CD4-positive, alpha-beta T cell treated with Interleukin-12 subunit alpha and Interleukin-12 subunit beta, for 1 hour (primary cell): ENCODE results near the gene BTBD10.

Experiments
- DNase-seq: peaks from one replicate; pipeline ENCODE4 v3.0.0-alpha.2; 2020

The BTBD10 gene

DNA sequence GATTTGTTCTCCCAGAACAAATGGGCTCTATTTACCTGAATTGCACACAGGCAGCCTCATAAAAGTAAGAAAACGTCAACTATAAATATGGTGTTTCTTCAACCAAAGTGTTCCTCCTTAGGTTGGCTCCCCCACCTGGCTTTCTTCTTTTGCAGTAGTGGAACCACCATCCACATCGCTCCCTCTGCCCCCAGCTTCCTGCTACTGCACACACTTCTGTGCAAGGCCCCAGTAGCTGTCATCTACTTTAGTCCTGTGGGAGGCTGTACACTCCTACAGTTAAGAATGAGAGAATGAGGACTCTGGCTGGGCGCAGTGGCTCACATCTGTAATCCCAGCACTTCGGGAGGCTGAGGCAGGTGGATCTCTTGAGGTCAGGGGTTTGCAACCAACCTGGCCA is 95.9 kb downstream of the BTBD10 start:
- no peak for DNase-seq

DNA sequence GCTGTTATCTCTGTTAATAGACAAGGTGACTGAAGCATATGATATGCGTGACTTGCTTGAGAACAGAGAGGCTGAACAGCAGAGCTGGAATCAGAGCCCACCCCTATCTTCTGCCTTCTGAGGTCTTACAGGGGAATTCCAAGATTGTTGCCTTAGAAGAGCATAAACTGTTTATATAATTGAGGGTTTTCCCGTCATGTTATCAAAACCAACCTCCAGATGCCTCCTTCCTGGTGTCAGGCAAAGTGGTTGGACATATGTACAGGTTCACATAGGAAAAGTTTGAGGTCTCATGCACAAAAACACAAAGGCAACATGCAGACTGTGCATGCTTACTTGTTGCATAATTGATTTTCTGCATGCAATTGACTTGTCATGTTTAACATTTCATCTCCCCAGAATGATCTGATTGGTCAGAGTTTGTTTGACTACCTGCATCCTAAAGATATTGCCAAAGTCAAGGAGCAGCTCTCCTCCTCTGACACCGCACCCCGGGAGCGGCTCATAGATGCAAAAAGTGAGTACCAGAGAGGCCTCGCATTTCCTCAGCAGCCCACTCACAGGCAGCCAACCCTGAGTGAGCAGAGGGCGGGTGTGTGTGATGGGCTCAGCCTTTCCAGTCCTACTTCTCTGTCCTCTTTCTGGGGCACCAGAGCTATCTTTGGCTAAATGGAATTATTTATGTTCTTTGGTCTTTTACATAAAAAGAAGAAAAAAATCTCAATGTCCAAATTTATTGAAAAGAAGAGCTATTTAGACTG is 96.6 kb downstream of the BTBD10 start:
- no peak for DNase-seq

DNA sequence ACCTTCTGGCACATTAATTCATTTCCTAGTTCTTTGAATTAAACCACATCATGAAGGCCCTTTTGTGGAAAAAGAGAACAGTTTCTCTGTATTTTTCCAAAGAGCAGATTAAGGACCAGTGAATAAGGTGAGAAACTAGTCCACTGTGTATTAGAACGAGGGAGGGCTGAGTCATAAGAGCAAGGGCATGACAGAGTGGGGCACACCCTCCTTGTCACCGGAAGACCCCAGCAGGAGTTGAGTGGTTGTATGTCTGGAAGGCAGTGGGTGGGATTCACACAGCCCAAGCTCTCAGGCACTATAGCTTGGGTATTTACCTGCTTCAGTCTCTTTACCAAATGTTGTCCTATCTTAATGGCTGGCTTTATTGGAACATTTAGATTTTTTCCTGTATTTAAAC is 98.6 kb downstream of the BTBD10 start:
- DNase-seq = no peak

DNA sequence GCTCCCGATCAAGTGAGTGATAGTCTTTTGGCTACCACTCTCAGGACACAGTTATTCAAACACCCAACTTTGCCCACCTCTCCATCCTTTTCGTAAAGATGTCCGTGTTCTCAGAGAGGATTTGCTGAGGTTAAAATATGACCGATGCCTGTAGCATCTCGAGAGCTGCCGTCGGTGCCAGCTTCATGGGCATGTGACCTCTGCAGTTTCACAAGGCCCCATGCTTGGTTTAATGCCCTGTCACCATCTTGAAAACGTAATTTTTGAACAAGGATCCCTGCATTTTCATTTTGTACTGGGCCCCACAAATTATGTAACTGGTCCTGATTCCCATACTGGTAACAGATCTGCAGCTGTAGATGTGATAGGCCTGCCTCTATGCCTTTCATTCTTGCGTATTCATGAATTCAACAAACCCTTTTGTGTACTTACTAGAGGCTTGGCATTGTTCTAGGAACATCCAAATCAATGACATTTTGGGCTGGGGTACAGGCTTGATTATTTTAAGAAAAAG is 100.4 kb downstream of the BTBD10 start:
- DNase-seq = no peak

DNA sequence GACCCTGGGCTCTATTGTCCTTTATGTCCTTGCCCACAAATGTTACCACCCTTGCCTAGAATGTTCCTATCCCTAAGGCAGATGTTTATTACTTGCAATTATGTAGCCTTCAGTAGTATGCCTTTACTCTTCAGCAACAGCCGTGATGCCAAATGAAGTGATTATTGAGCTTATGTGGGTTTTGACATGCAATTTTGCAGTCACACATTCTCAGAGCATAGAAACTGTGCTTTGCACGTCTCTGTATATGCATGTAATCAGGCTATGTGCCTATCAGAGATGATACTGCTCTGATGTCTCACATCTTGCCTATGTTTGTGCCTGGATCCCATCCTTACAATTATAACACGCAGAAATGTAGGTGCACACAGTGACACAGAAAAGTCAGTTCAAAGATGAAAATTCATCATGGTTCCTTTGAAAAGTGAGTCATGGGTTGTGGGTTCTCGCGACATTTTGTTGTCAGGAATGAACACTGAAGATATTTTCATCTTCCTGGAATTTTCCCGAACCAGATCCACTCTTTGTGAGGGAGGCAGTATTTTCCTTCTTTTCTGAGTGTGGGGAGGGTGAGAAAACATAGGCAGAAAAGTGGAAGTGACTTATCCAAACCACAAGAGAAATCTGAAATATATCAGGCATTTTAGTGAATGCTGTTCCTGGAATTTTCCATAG is 104.3 kb downstream of the BTBD10 start:
- DNase-seq = no peak

DNA sequence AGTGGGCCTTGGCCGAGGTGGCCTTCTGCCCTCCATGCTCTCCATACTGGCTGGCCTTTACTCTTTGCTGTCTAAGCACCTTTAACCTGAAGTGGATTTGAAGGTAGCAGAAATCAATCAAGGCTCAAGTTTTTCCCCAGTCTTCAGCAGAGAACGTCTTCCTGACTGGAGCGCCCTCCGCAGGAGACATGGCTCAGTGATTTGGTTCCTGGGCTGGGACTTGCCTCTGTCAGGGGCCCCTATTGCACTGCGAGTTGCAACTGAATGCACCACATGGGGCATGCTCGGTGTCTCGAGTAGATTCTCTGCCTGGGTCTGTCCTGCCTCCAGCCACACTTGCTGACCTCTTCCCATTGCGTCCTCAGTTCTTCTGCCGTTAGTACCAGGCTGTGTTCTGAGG is 105.8 kb downstream of the BTBD10 start:
- DNase-seq = no peak

DNA sequence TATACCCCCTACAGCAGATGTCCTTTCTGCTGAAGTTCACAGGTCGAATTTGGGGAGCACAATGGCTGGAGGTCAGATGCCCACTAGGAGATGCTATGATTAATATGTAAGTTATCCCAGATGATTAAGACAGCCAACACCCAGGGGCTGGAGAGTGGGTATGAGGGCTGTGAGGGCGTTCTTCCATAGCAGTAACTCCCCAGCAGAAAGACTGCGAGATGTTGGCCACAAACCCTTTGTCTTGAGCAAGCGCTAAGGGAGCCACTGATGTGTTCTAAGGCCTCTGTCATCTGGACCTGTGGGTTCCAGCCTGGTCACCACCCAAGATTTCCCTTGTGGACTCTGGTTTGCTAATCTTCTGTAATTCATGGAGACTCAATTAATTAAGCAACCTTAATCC is 107.8 kb downstream of the BTBD10 start:
- no peak for DNase-seq

DNA sequence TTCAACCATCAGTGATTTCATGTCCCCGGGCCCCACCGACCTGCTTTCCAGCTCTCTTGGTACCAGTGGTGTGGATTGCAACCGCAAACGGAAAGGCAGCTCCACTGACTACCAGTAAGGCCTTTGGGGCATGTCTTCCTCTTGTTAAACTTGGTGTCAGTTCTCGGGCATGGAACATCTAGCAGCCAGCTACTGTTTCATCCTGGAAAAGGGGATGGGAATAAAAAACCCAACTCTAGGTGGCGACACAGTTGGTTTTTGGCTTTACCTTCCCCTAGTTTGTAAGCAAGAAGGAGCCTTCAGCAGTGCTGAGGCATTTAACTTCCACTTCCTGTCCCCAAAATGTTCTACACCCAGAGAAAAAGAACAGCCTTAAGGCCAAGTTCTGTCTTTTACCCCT is 108.7 kb downstream of the BTBD10 start:
- DNase-seq = no peak

DNA sequence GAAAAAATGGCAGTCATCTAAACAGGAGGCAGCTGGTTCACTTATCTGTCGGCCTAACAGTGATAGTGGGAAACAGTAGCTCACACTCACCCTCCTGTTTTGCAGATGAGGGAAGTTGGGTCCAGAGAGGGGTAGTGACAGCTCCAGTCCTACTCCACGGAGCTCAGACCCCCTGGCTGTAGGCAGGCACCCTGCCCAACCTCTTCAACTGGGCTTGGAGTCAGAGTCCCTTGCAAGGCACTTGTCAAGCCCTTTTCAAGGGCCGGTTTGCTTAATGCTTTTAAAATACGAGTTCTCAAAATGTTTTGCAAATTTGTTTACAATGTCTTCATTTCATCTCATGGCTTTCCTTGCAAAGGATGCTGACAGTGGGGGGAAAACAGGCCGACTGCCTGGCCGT is 110.3 kb downstream of the BTBD10 start:
- DNase-seq = no peak

DNA sequence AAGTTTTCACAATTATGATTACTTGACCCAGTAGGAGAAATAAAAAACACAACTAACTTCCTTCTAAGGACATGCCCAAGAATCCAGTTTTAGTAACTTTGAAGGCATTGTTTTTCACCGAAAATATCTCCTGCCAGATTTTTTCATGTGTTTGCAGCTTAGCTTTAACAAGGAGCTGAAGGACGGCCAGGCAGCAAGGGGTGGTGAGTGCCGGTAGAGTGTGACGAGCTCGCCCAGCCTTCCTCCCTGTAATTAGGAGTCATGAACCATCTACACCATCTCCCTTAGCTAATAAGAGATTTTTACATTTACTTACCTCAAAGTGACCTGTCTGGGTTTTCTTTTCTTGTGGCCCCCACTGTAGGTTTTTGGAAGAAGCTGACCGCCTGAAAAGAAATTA is 113.4 kb downstream of the BTBD10 start:
- DNase-seq = no peak

DNA sequence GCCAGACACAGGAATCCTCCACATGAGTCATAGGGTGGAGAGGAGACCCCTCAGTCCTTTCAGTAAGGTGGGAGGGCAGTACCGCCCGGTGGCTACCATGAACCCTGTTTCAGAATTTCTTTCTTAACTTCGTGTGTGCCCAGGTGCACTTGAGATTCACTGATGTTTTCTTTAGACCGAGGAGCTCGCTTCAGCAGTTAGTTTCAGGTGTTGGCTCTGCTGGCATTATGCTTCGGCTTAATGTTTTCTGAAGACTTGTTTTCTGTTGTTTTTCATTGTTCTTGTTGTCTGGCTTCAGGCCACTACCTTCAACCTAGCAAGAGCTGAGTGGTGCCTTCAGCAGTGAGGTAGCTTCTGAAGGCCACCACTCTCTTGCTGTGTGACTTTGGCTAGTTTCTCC is 114.0 kb downstream of the BTBD10 start:
- DNase-seq = no peak

DNA sequence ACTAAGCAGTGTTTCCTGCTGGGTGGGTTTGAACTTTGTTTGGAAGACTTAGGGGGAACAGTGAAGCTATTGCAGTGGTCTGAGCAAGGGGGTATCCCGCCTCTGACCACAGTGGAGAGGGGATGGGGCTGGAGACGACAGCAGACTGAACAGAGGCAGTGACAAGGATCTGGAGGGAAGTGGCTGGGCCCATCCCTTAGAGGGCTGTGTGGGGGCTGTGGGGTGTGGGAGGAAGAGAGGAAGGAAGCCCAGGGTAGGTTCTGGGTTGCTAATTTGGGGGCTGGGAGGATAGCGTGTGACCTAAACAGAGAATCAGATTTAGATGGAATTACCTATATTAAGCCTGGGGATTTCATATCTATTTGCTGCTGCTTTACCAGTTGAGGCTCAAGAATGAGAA is 114.7 kb downstream of the BTBD10 start:
- DNase-seq = no peak

DNA sequence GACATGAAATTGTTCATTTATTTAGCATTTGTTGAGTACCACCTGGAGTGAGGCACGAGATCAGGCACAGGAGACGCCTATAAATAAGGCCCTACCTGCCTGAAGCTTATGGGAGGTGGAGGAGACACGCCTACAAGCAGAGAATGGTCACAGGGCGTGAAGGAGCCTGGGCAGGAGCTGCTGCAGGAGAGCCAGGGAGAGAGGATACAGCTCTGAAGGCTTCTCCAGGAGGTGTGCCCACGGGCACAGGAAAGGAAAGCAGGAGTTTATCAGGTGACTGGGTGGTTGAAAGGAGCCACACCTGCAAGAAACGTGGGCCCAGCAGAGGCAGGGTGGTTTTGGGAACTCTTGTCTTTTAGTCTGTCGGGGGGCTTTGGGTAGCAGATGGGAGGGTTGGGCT is 115.1 kb downstream of the BTBD10 start:
- no peak for DNase-seq

DNA sequence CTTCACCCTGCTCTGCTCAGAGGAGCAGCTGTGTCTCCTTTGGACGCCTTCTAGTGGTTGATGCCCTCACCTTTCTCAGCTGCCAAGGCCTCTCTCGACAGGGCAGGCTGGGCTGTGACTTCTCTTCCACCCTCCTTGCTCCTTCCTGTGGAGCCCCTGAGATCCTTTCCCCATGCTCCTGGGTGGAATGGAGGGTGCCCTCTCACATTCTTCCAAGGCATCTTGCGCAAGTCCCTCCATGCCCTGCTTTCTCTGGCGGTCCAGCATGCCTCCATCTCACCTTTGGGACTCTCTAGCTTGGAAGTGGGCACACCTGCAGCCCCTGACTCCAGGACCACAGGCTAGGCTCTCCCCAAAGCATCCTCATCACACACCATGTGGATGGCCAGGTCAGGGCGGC is 116.6 kb downstream of the BTBD10 start:
- DNase-seq = no peak

DNA sequence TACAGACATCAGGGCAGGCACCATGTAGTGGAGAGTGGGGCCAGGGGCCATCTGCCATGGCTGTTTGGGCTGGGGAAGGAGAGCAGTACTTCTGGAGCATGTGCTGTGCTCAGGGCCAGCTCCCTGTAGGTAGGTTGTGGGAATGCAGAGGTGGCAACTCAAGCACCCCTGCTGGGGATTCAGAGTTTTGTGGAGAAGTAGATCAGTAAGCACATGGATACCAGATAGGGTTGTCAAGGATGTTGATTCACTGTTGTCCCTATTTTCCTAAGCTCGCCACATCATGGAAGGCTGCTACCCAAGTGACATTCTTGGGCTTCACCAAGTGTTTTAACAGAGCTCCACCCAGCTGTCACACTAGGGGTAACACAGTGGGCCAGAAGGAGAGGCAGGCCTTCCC is 118.2 kb downstream of the BTBD10 start:
- no peak for DNase-seq

DNA sequence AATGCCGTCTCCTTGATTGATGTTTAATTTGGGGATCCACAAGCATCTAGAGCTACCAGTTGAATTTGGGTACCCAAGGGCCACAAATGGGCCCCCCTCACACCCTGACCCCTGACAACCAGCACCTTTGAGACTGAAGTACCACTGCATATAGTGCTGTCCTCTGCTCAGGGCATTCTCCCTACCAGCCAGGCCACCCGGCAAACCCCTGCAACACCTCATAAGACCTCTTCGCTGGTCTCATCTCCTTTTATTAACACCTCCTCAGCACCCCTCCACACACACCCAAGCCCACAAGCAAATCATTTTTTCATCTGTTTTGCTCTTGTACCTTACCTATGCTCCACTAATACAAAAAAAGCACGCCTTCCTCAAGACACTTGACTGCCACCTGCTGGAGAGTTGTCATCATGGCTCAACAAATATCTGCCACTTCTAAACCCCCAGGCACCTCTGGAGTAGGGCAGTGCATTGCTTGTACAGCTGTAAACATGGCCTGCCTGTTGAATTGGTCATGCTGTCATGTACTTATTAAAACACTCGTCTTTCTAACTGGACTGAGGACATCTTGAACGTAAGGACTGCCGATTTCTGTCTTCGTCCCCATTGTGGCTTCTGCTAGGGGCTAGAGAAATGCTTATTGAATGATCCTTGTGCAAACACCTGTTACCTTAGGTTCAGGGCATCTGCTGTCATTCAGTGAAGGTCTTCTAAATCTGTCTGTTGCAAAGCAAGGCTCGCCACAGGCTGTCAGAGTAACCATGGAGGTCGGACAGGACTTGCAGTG is 118.9 kb downstream of the BTBD10 start:
- DNase-seq = peak; percentile 76

DNA sequence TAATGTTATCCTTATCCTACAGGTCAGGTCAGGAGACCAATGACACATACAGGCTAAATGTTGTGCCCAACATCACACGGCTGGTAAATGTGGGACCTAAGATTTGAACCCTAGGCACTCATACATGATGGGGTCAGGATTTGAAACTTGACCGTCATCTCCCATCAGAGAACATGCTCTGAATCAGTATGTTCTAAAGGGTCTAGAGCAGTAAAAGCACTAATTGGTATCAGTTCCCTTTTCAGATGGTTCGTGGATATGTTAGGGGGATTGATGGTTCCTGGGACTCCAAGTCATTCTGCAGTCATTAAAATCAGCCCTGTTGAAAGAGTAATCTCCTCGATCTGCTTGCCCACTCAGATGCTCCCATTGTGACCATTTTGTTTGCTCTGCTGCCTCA is 120.0 kb downstream of the BTBD10 start:
- no peak for DNase-seq

DNA sequence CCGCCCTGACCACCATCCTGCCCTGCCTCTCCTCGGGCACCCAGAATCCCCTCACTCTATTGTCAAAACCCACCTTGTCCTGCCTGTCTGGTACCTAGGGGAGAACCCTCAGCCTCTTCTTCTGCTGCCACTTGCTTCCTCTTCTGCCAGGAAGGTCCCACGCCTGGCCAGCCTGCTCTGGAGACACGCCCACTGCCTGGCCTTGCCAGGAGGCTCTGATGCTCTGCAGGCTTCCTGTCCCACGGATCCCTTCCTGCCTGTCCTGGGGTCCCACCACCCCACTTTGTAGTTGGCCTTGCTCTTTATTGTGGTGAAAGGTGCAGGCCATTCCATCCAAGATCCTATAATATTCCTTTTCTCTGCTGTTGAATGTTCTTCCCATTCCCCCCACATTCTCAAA is 122.0 kb downstream of the BTBD10 start:
- no peak for DNase-seq

DNA sequence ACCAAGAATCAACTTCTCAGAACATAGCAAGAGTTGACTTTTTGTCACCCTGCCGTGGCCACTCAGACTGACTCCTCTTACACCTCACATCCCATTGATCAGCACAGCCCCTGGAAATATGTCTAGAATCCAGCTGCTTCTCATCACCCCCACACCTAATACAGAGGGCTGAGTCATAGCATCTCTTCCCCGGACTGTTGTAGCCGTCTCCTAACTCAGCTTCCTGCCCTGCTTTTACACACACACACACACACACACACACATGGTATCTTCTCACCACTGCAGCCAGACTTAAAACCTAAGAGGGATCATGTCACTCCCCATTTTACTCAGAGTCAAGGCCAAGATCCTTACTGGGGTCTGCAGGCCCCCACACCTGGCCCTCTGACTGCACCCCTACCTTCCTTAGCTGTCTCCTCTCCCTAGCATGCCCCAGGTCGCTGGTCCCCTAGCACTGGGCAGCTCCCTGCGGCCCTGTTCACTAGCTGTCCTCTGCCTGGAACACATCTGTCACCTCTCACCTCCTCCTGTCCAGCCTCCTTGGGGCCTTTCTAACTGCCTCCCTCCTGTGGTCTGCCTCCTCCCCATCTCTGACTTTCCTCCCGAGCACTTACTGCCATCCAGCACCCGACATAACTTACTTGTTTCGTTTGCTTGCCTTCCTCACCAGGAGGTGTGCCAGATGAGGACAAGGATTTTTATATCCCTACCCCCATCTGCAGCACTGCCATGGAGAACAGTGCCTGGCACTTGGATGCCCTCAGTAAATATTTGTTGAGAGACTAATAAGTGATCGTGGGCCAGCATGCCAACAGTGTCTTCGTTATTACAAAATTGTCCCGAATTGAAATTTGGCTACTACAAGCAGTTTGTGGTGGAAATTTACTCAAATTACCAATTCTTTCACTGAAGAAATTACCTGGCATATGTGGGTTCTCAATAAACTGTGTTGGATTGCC is 123.5 kb downstream of the BTBD10 start:
- peak; percentile 33 for DNase-seq

DNA sequence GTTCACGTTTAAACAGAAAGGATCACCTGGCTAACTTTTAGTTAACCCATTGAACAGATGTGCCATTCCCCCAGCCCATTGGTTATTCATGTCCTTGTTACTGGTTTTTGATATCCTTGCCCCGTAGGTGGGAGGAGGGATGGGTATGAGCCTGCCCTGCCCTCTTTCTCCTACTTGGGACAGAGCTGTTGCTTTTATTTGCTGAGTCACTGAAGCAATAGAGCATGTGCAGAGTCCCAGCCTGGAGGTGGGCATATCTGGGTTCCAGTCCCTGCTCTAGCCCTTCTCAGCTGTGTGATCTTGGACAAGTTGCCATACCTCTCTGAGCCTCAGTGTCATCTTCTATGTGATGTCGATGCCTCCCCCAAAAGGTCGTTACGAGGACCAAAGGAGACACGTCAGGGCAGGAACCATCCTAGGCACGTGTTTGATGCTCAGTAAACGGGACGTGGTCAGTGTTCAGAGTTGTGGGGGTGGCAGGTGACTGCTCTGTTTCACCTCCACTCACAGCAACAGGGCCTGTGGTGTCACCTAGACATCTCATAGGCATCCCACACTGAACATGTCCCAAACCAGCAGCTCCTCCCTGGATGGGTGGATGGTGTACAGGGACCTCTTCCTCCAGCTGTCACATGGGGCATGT is 124.5 kb downstream of the BTBD10 start:
- DNase-seq = no peak

DNA sequence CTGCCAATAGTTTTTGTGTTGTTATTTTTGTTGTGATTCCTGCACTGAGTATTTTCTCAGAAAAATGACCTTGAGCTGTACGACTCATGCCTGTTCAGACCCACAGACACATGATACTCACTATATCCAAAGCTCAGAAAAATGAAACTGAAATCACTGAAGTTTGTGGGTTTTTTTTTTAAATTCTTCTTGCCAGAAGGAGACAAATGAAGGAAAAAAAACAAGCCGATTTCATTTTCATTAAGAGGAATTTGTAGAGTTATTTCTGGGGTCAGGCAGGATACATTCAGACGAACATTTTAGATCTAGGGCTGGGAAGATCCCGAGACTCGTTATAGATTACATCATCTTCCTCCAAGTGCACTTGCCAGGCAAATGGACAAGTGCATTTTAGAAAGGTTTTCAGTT is 125.0 kb downstream of the BTBD10 start:
- peak; percentile 7 for DNase-seq
